HepG2 (cell line): Measurements from ENCODE around the gene SRD5A3. TPM values are rescaled to one million over a fixed set of nuclear protein-coding genes. Genes with fewer than 3 reads are reported as not detected.

Experiments
- ATAC-seq: fragments of 200-7000 bp; cut with Tn5 transposase; 3 replicates; pipeline ENCODE4 v1.9.1; 2020; ENCODE audit warnings: mild to moderate bottlenecking, moderate library complexity
- BruUV-seq: library from RNA; stranded (reverse); fragments of 400-500 nt; replicated peaks from 2 replicates; lab custom pipeline; 2021; lab: Mats Ljungman, UMichigan
- CTCF ChIA-PET: fragments of 300-600 bp; formaldehyde crosslinking; extraction: SDS; loops from one replicate; lab custom pipeline; 2021; ENCODE audit warnings: low total read pairs, inconsistent platforms, low intra/inter-chr PET ratio; lab: Yijun Ruan, JAX
- POLR2A ChIA-PET: fragments of 350-600 bp; sonication (Branson Sonifier 250); formaldehyde crosslinking; loops from one replicate; lab custom pipeline; 2020; ENCODE audit warnings: antibody characterized with exemption, inconsistent platforms; lab: Yijun Ruan, JAX
- DNase-seq: peaks from one replicate; pipeline ENCODE4 v3.0.0-alpha.2; 2015; ENCODE audit warnings: low spot score
- FAIRE-seq: peaks from 3 replicates; lab custom pipeline; 2011; peaks lifted over from hg19 to GRCh38; lab: Jason Lieb, UNC
- H2AFZ ChIP-seq: one replicate; pipeline ENCODE4 v1.6.1; 2011; ENCODE audit warnings: low read length, inconsistent platforms
- H3K27ac ChIP-seq: fragments of 300-600 bp; 3 replicates; pipeline ENCODE4 v1.8.0; 2011; ENCODE audit warnings: mixed run types, mild to moderate bottlenecking, mixed read lengths, low read length, inconsistent platforms; ENCODE audit not compliant: insufficient read depth; ENCODE audit errors: extremely low read length
- H3K27me3 ChIP-seq, 2 experiments: fragments of 200-600 bp in 1 of 2; 2 replicates in 1 of 2; 3 replicates in 1 of 2; pipeline versions ENCODE4 v1.6.0 to v1.8.0; 2011; ENCODE audit warnings: low read length in 2 of 2, mild to moderate bottlenecking in 2 of 2, moderate library complexity in 2 of 2, inconsistent platforms in 1 of 2; ENCODE audit not compliant: insufficient read depth in 2 of 2, control insufficient read depth in 1 of 2
- H3K36me3 ChIP-seq, 2 experiments: fragments of 200-600 bp in 1 of 2; replicated peaks in 1 of 2; 2 replicates in 1 of 2; 3 replicates in 1 of 2; pipeline versions ENCODE4 v1.5.1 to v1.8.0; 2011; ENCODE audit warnings: low read length in 2 of 2, inconsistent platforms in 1 of 2; ENCODE audit not compliant: insufficient read depth in 2 of 2, control insufficient read depth in 1 of 2
- H3K4me1 ChIP-seq: 2 replicates; pipeline ENCODE4 v1.5.1; 2012; ENCODE audit warnings: low read length, inconsistent platforms; ENCODE audit not compliant: insufficient read depth
- H3K4me2 ChIP-seq: 2 replicates; pipeline ENCODE4 v1.6.0; 2011; ENCODE audit warnings: low read depth, low read length, inconsistent platforms
- H3K4me3 ChIP-seq, 3 experiments: fragments of 200-600 bp in 1 of 3; sonication (generic), shearing (Covaris generic) in 1 of 3; replicated peaks in 1 of 3; 2 replicates each; pipeline ENCODE4 v1.5.1; 2011 to 2016; ENCODE audit warnings: low read length in 3 of 3, inconsistent platforms in 2 of 3, low read depth in 2 of 3, mild to moderate bottlenecking in 2 of 3, control low read depth in 1 of 3, mixed read lengths in 1 of 3; ENCODE audit not compliant: insufficient read depth in 1 of 3
- H3K79me2 ChIP-seq: one replicate; pipeline ENCODE4 v1.6.1; 2011; ENCODE audit warnings: low read length, inconsistent platforms; ENCODE audit not compliant: insufficient read depth
- H3K9ac ChIP-seq: 2 replicates; pipeline ENCODE4 v1.6.0; 2011; ENCODE audit warnings: mild to moderate bottlenecking, low read depth, low read length, inconsistent platforms; ENCODE audit not compliant: insufficient read depth
- H3K9me3 ChIP-seq: 2 replicates; pipeline ENCODE4 v1.5.1; 2012; ENCODE audit warnings: mild to moderate bottlenecking, low read length
- H4K20me1 ChIP-seq: 2 replicates; pipeline ENCODE4 v1.6.0; 2011; ENCODE audit warnings: inconsistent platforms, mild to moderate bottlenecking, low read length, moderate library complexity; ENCODE audit not compliant: insufficient read depth
- ARNTL ChIP-seq: sonication (generic); formaldehyde crosslinking; IDR thresholded peaks from 2 replicates; pipeline ENCODE4 v1.4.0; 2020; ENCODE audit warnings: mild to moderate bottlenecking, missing genetic modification reagents
- HNRNPLL ChIP-seq: fragments of 200-400 bp; formaldehyde crosslinking; IDR thresholded peaks from 2 replicates; pipeline ENCODE4 v1.6.1; 2017; ENCODE audit warnings: mild to moderate bottlenecking, low read depth, low read length; ENCODE audit not compliant: poor library complexity, severe bottlenecking
- RARA ChIP-seq: IDR thresholded peaks from 2 replicates; pipeline ENCODE4 v1.6.1; 2016; ENCODE audit warnings: missing genetic modification reagents, missing compliant biosample characterization
- ZNF10 ChIP-seq: sonication (generic); formaldehyde crosslinking; IDR thresholded peaks from 2 replicates; pipeline ENCODE4 v1.4.0; 2020; ENCODE audit warnings: mild to moderate bottlenecking, low read depth, missing genetic modification reagents, borderline replicate concordance
- ZNF556 ChIP-seq: sonication (generic); formaldehyde crosslinking; IDR thresholded peaks from 2 replicates; pipeline ENCODE4 v1.4.0; 2020; ENCODE audit warnings: mild to moderate bottlenecking, missing genetic modification reagents, borderline replicate concordance
- WGBS: methylation state at CpG from one replicate; pipeline ENCODE4 v1.1.6; 2017; ENCODE audit warnings: low lambda C conversion rate; 5-methylcytosine and 5-hydroxymethylcytosine counted together
- in situ Hi-C: cut with HindIII; loops from 2 replicates; pipeline ENCODE4 v1.10.0; 2017; ENCODE audit warnings: low pct_unique_long_range_greater_than_20kb; ENCODE audit not compliant: extremely low pct_ligation_motif_present
- intact Hi-C: fragments of 100-400 bp; cut with micrococcal nuclease; formaldehyde crosslinking; loops from one replicate; pipeline ENCODE4 v1.10.0; 2022; ENCODE audit not compliant: unreplicated experiment
- polyA plus RNA-seq, 8 experiments: library from polyadenylated mRNA; depleted of rRNA in 3 of 8; stranded (reverse) in 7 of 8; unstranded in 1 of 8; fragments of >200 nt; fragmentation: Illumina TruSeq in 4 of 8; extraction: Trizol in 4 of 8; gene quantifications; 2 replicates each; pipeline versions ENCODE4 v1.2.1 to v1.2.3, GENCODE V29; 2011 to 2016; ENCODE audit warnings: low read depth in 4 of 8, missing spikeins in 1 of 8, mixed read lengths in 1 of 8; ENCODE audit not compliant: insufficient read depth in 1 of 8
- total RNA-seq, 5 experiments: library from RNA; depleted of rRNA; stranded (reverse); fragments of >200 nt; fragmentation: Illumina TruSeq; extraction: Trizol; gene quantifications; 2 replicates each; pipeline ENCODE4 v1.2.3, GENCODE V29; 2016; ENCODE audit warnings: low read depth in 1 of 5
- TF ChIP-seq, protein P1 (sequence below), 2 experiments: sonication (generic) in 1 of 2; formaldehyde crosslinking in 1 of 2; IDR thresholded peaks; 2 replicates each; pipeline versions ENCODE4 v1.5.1 to v1.6.1; 2011 to 2020; ENCODE audit warnings: borderline replicate concordance in 1 of 2, low read depth in 1 of 2, low read length in 1 of 2, mild to moderate bottlenecking in 1 of 2, missing genetic modification reagents in 1 of 2, moderate library complexity in 1 of 2
- TF ChIP-seq, protein P2 (sequence below): sonication (generic); formaldehyde crosslinking; IDR thresholded peaks from 2 replicates; pipeline ENCODE4 v1.9.0; 2021; ENCODE audit warnings: mild to moderate bottlenecking, missing genetic modification reagents
- TF ChIP-seq, protein P3 (sequence below): sonication (generic); formaldehyde crosslinking; IDR thresholded peaks from 2 replicates; pipeline ENCODE4 v1.8.0; 2022; ENCODE audit warnings: mild to moderate bottlenecking, missing genetic modification reagents, moderate library complexity

Gene SRD5A3
- total and polyA plus RNA-seq, 2 of the 13 experiments (the other 11 are each of a cell fraction or from before 2014, with no cell fraction given), result 12.4 to 18.4 TPM

DNA sequence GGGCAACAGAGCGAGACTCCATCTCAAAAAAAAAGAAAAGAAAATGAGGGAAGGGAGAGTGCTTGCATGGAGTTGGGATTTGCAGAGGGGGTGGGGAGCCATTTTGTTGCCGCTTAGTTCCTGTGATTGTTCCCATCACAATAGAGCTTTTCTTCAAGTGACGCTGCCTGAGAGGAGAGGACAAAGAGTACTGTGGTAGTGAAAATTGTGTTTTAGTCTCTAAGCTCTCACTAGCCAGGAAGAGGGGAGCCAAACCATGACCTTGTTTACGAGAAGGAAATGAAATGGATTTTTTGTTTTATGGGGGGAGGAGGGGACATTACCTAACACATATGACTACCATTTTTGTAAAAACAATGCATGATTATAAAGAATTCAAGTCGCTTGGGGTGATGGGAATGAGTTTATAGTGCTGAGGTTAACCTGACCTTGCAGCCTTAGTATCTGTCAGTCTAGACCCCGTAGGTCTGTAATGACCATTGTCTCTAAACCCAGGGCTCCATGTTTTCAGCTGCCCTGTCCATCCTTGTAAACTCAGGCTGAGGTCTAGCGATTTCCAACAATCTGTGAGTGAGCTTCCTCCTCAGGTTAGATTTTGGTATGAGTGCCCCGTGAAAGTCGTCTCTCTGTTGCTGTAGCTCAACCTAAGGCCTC, 18.8 kb downstream of the SRD5A3 start (continued):
- no peak for TF ChIP-seq ZNF556 (CRISPR knock-in tag)
- no peak for TF ChIP-seq ARNTL
- TF ChIP-seq, protein P1, sequence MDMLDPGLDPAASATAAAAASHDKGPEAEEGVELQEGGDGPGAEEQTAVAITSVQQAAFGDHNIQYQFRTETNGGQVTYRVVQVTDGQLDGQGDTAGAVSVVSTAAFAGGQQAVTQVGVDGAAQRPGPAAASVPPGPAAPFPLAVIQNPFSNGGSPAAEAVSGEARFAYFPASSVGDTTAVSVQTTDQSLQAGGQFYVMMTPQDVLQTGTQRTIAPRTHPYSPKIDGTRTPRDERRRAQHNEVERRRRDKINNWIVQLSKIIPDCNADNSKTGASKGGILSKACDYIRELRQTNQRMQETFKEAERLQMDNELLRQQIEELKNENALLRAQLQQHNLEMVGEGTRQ (IDR thresholded peaks at IDR 0.05; ENCODE audit: low read depth, low read length), result no peak
- TF ChIP-seq, protein P1 (CRISPR knock-in tag; IDR thresholded peaks at IDR 0.05; ENCODE audit: borderline replicate concordance), result no peak
- TF ChIP-seq, all 625 proteins: peak for 0

DNA sequence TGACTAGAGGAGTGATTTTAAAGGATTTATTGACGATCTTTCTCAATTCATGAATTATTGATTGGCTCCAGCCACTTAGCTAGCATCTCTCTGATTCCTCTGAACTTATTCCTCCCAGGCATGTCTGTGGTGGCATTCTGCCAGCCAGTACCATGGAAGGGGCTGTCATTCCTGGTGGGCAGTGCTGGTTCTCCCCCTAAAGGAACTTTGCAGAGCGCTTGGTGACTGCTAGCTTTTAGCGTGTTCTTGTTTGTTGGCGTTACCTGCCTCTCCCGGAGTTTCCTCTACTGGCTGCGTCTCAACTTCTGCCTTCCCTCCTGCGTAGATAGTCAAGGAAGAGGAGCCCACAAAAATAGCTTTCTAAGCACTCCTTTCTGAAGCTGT, 19.3 kb downstream of the SRD5A3 start:
- BruUV-seq, result no TSS peak
- Histone ChIP-seq H3K27me3 (no peaks in the 10 kb centered on the region), H3K4me2 (no peak overlapping the region), H4K20me1 (no peaks in the 10 kb centered on the region), H3K4me1 (peaks cover 17% of the 10 kb centered on the region), H2AFZ (no peak overlapping the region), H3K4me3 (no peak overlapping the region), H3K9ac (no peak overlapping the region), H3K79me2 (no peaks in the 10 kb centered on the region), H3K9me3 (no peaks in the 10 kb centered on the region), H3K27ac (no peak overlapping the region), H3K36me3 (no peaks in the 10 kb centered on the region)
- CTCF ChIA-PET, result no interaction called here
- intact Hi-C loops, result no loop called here
- FAIRE-seq (no peak), DNase-seq (no peak), ATAC-seq (no peak)
- WGBS, result 90% methylated on average over 7 of the region's 7 CpGs
- POLR2A ChIA-PET, result no interaction called here
- in situ Hi-C loops, result no loop called here
- TF ChIP-seq, protein P2, sequence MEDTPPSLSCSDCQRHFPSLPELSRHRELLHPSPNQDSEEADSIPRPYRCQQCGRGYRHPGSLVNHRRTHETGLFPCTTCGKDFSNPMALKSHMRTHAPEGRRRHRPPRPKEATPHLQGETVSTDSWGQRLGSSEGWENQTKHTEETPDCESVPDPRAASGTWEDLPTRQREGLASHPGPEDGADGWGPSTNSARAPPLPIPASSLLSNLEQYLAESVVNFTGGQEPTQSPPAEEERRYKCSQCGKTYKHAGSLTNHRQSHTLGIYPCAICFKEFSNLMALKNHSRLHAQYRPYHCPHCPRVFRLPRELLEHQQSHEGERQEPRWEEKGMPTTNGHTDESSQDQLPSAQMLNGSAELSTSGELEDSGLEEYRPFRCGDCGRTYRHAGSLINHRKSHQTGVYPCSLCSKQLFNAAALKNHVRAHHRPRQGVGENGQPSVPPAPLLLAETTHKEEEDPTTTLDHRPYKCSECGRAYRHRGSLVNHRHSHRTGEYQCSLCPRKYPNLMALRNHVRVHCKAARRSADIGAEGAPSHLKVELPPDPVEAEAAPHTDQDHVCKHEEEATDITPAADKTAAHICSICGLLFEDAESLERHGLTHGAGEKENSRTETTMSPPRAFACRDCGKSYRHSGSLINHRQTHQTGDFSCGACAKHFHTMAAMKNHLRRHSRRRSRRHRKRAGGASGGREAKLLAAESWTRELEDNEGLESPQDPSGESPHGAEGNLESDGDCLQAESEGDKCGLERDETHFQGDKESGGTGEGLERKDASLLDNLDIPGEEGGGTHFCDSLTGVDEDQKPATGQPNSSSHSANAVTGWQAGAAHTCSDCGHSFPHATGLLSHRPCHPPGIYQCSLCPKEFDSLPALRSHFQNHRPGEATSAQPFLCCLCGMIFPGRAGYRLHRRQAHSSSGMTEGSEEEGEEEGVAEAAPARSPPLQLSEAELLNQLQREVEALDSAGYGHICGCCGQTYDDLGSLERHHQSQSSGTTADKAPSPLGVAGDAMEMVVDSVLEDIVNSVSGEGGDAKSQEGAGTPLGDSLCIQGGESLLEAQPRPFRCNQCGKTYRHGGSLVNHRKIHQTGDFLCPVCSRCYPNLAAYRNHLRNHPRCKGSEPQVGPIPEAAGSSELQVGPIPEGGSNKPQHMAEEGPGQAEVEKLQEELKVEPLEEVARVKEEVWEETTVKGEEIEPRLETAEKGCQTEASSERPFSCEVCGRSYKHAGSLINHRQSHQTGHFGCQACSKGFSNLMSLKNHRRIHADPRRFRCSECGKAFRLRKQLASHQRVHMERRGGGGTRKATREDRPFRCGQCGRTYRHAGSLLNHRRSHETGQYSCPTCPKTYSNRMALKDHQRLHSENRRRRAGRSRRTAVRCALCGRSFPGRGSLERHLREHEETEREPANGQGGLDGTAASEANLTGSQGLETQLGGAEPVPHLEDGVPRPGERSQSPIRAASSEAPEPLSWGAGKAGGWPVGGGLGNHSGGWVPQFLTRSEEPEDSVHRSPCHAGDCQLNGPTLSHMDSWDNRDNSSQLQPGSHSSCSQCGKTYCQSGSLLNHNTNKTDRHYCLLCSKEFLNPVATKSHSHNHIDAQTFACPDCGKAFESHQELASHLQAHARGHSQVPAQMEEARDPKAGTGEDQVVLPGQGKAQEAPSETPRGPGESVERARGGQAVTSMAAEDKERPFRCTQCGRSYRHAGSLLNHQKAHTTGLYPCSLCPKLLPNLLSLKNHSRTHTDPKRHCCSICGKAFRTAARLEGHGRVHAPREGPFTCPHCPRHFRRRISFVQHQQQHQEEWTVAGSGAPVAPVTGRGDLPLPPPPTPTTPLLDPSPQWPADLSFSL (CRISPR knock-in tag), result no peak
- no peak for TF ChIP-seq HNRNPLL
- TF ChIP-seq, protein P3, sequence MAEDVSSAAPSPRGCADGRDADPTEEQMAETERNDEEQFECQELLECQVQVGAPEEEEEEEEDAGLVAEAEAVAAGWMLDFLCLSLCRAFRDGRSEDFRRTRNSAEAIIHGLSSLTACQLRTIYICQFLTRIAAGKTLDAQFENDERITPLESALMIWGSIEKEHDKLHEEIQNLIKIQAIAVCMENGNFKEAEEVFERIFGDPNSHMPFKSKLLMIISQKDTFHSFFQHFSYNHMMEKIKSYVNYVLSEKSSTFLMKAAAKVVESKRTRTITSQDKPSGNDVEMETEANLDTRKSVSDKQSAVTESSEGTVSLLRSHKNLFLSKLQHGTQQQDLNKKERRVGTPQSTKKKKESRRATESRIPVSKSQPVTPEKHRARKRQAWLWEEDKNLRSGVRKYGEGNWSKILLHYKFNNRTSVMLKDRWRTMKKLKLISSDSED (CRISPR knock-in tag), result no peak
- no peak for TF ChIP-seq RARA (CRISPR knock-in tag)
- no peak for TF ChIP-seq ZNF10
